Stomach (tissue), 9 donors: Measurements from ENCODE around the gene DIS3L2. TPM values are rescaled to one million over a fixed set of nuclear protein-coding genes. Genes with fewer than 3 reads are reported as not detected.

Source experiments
- DNase-seq, 2 donors: peaks; one replicate each; pipeline versions ENCODE4 v3.0.0 to v3.0.0-alpha.2; 2013 to 2019
- H3K27ac ChIP-seq, 5 donors: fragments of 200-600 bp in 4 of 5; sonication (generic) in 4 of 5; one replicate each; pipeline ENCODE4 v1.5.1; 2013 to 2019; ENCODE audit warnings: mild to moderate bottlenecking in 1 of 5, moderate library complexity in 1 of 5
- H3K27me3 ChIP-seq, 3 donors: fragments of 200-600 bp; sonication (generic); one replicate each; pipeline ENCODE4 v1.5.1; 2017 to 2019; ENCODE audit warnings: mixed run types in 1 of 3
- H3K36me3 ChIP-seq, 4 donors: fragments of 200-600 bp; sonication (generic); 1 replicate in 3 of 4; 2 replicates in 1 of 4; pipeline ENCODE4 v1.5.1; 2016 to 2019
- H3K4me1 ChIP-seq, 4 donors: fragments of 200-600 bp; sonication (generic); one replicate each; pipeline ENCODE4 v1.5.1; 2016 to 2019
- H3K4me3 ChIP-seq, 4 donors: fragments of 200-600 bp; sonication (generic) in 3 of 4; one replicate each; pipeline ENCODE4 v1.5.1; 2016 to 2019; ENCODE audit warnings: mild to moderate bottlenecking in 1 of 4
- H3K9me3 ChIP-seq, 4 donors: fragments of 200-600 bp; sonication (generic); one replicate each; pipeline ENCODE4 v1.5.1; 2016 to 2019
- EP300 ChIP-seq: sonication (generic); formaldehyde crosslinking; IDR thresholded peaks from one replicate; pipeline ENCODE4 v1.6.1; 2017; ENCODE audit warnings: antibody characterized with exemption
- POLR2A ChIP-seq, 4 donors: fragments of 450-650 bp; IDR thresholded peaks; one replicate each; pipeline ENCODE4 v1.6.1; 2016; ENCODE audit warnings: antibody characterized with exemption in 4 of 4, control low read depth in 2 of 4, mild to moderate bottlenecking in 1 of 4, moderate library complexity in 1 of 4
- POLR2AphosphoS5 ChIP-seq, 3 donors: sonication (generic); formaldehyde crosslinking; IDR thresholded peaks; one replicate each; pipeline ENCODE4 v1.6.1; 2016; ENCODE audit warnings: antibody characterized with exemption in 3 of 3
- WGBS, 5 donors: extraction: QIAGEN DNeasy Blood & Tissue Kit in 3 of 5; methylation state at CpG; one replicate each; pipeline versions ENCODE4 v1.1.5 to v1.1.7; 2013 to 2018; 5-methylcytosine and 5-hydroxymethylcytosine counted together
- intact Hi-C: fragments of 100-400 bp; cut with DNase I; formaldehyde crosslinking; loops from one replicate; pipeline ENCODE4 v1.15.1; 2023; ENCODE audit warnings: low total_unique reads
- polyA plus RNA-seq, 3 donors: library from polyadenylated mRNA; stranded (reverse); fragments of 200-250 nt; gene quantifications; one replicate each; pipeline ENCODE4 v1.2.3, GENCODE V29; 2013
- total RNA-seq, 5 donors: library from RNA; depleted of rRNA; stranded (reverse); fragments of >200 nt; gene quantifications; one replicate each; pipeline versions ENCODE4 v1.1.0 to v1.2.3, GENCODE V29; 2014 to 2016
- TF ChIP-seq, protein P1 (sequence below), 7 experiments: fragments of 450-650 bp in 4 of 7; fragments of 200-600 bp in 3 of 7; sonication (generic) in 3 of 7; IDR thresholded peaks; one replicate each; pipeline ENCODE4 v1.5.1; 2016 to 2019; ENCODE audit warnings: antibody characterized with exemption in 7 of 7, control low read depth in 2 of 7, mild to moderate bottlenecking in 1 of 7
- donor health status: healthy with polysubstance abuse.
- donor health status: Bipolar disorder and iron deficiency.
- donor health status: healthy.

Gene DIS3L2
- total and polyA plus RNA-seq, 8 donors: 10.4 to 124 (median 26.8) TPM

DNA sequence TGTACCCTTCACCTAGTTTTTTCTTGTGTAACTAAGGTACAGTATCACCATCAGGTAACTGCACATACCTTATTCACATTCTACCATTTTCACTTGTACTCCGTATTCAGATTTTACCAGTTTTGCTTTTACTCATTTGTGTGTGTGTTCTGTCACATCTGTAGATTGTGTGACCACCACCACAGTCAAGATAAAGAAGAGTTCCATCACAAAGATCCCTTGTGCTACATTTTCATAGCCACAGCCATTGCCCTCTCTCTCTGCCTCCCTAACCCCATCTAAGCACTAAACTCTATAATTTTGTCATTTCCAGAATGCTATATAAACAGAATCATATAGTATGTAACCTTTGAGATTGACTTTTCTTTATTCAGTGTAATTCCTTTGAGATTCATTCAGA lies 23.5 kb downstream of the DIS3L2 start:
- peaks cover 0 to 24% (median 6%) of the 10 kb centered on the region in 4 donors for H3K4me1 ChIP-seq
- no peak for TF ChIP-seq POLR2AphosphoS5 (IDR thresholded peaks at IDR 0.05)
- TF ChIP-seq, protein P1, sequence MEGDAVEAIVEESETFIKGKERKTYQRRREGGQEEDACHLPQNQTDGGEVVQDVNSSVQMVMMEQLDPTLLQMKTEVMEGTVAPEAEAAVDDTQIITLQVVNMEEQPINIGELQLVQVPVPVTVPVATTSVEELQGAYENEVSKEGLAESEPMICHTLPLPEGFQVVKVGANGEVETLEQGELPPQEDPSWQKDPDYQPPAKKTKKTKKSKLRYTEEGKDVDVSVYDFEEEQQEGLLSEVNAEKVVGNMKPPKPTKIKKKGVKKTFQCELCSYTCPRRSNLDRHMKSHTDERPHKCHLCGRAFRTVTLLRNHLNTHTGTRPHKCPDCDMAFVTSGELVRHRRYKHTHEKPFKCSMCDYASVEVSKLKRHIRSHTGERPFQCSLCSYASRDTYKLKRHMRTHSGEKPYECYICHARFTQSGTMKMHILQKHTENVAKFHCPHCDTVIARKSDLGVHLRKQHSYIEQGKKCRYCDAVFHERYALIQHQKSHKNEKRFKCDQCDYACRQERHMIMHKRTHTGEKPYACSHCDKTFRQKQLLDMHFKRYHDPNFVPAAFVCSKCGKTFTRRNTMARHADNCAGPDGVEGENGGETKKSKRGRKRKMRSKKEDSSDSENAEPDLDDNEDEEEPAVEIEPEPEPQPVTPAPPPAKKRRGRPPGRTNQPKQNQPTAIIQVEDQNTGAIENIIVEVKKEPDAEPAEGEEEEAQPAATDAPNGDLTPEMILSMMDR (IDR thresholded peaks at IDR 0.05): no peak
- TF ChIP-seq EP300: no peak
- no peak for TF ChIP-seq POLR2A (IDR thresholded peaks at IDR 0.05)
- H3K27ac ChIP-seq: no peak overlapping the region
- H3K9me3 ChIP-seq: no peaks in the 10 kb centered on the region
- intact Hi-C loops: no loop called here
- WGBS, 5 donors: 0 to 95% (median 0%) methylated on average over 1 of the region's 1 CpG
- H3K4me3 ChIP-seq: no peak overlapping the region
- H3K27me3 ChIP-seq: no peaks in the 10 kb centered on the region
- H3K36me3 ChIP-seq: no peaks in the 10 kb centered on the region
- no peak for DNase-seq

DNA sequence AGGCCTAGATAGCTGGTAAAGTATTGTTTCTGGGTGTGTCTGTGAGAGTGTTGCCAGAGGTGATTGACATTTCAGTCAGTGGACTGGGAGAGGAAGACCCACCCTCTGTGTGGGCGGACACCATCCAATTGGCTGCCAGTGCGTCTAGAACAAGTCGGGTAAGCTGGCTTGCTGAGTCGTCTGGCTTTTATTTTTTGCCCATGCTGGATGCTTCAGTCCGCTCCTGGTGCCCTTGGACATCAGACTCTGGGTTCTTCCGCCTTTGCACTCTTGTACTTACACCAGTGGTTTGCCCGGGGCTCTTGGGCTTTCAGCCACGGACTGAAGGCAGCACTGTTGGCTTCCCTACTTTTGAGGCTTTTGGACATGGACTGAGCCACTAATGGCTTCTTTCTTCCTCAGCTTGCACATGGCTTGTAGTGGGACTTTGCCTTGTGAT lies 24.3 kb downstream of the DIS3L2 start:
- no peak for TF ChIP-seq POLR2AphosphoS5 (IDR thresholded peaks at IDR 0.05)
- TF ChIP-seq POLR2A (IDR thresholded peaks at IDR 0.05): no peak
- TF ChIP-seq EP300: no peak
- TF ChIP-seq, protein P1 (IDR thresholded peaks at IDR 0.05): no peak
- peaks cover 0 to 24% (median 6%) of the 10 kb centered on the region in 4 donors for H3K4me1 ChIP-seq

DNA sequence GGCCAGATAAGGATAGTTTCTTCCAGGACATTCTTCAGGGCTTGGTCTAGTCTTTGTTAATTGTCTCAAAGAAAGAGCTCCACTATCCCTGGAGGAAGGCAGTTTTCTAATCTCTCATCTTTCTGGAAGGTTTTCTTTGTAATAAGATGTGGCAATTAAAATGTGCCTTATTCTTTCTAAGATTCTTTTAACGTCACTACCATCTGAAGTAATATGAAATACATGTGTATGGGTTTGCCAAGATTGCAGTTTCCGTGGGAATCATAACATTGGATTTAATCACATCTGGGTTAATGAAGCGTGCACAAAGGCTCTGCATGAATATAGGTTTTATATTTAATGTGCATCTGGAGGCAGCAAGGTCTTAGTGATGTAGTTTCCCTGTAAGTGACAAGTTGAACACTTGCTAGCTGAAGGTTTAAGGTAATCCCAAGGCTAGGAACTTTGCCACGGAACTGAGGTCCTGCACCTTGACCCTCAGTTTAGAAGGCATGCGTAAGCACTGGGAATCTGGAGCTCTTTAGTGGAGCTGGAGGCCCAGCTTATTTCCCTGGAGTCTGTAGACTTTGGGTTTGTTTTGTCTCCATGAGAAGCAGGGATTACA lies 25.7 kb downstream of the DIS3L2 start:
- Histone ChIP-seq H3K36me3 (no peaks in the 10 kb centered on the region), H3K4me1 (peaks cover 0 to 24% (median 6%) of the 10 kb centered on the region in 4 donors), H3K4me3 (no peak overlapping the region), H3K27ac (no peak overlapping the region), H3K9me3 (no peaks in the 10 kb centered on the region), H3K27me3 (no peaks in the 10 kb centered on the region)
- intact Hi-C loops: no loop called here
- TF ChIP-seq, protein P1 (IDR thresholded peaks at IDR 0.05): no peak
- no peak for TF ChIP-seq POLR2AphosphoS5 (IDR thresholded peaks at IDR 0.05)
- no peak for TF ChIP-seq EP300
- no peak for TF ChIP-seq POLR2A (IDR thresholded peaks at IDR 0.05)
- WGBS, 5 donors: 68 to 79% (median 71%) methylated on average over 5 of the region's 5 CpGs
- peak in 1 of 2 donors; percentile 36 for DNase-seq

More for the DNA sequence above, 24.3 kb downstream of the DIS3L2 start:
- Histone ChIP-seq H3K36me3 (no peaks in the 10 kb centered on the region), H3K9me3 (no peaks in the 10 kb centered on the region), H3K4me3 (no peak overlapping the region), H3K27ac (no peak overlapping the region), H3K27me3 (no peaks in the 10 kb centered on the region)
- WGBS, 5 donors: 89 to 93% (median 92%) methylated on average over 8 of the region's 8 CpGs
- peak in 1 of 2 donors; percentile 4 for DNase-seq
- intact Hi-C loops: no loop called here

DNA sequence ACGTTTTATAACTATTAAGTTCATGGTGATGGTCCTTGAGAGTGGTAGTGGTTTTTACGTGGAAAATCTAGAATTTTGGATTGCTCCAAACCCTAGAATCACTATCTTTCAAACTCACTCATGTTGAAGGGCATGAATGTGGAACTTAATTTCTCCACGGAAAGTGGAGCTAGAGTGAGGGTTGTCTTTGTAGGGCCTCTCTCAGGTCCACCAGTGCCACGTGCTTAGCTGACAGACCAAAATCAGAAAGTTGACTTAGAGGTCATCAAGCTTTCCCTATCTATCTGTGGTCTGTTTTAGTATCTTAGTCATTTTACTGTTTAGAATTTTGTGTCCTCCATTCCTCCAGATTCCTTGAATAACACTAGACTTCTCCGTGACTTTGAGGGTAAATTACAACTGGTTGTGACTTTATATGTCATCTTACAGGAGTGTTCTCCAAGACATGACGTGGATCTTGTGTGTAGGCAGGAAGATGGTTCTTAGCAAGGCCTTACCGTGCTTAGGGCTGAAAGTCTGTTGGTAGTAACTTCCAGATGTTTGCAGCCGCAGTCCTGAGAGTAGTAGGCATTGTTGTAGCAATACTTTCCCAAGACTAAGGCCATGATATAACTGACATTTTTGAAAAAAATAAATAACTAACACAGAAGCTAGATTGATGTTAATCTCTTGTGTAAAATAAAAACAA lies 26.8 kb downstream of the DIS3L2 start:
- Histone ChIP-seq H3K9me3 (no peaks in the 10 kb centered on the region), H3K36me3 (no peaks in the 10 kb centered on the region), H3K27me3 (no peaks in the 10 kb centered on the region), H3K4me3 (no peak overlapping the region), H3K4me1 (peaks cover 0 to 29% (median 6%) of the 10 kb centered on the region in 4 donors), H3K27ac (no peak overlapping the region)
- DNase-seq: peak in 1 of 2 donors; percentile 3
- WGBS, 5 donors: 76 to 88% (median 78%) methylated on average over 8 of the region's 8 CpGs
- intact Hi-C loops: no loop called here
- no peak for TF ChIP-seq EP300
- no peak for TF ChIP-seq POLR2AphosphoS5 (IDR thresholded peaks at IDR 0.05)
- no peak for TF ChIP-seq POLR2A (IDR thresholded peaks at IDR 0.05)
- TF ChIP-seq, protein P1 (IDR thresholded peaks at IDR 0.05): no peak
